HL-60 (cell line): ENCODE results near the gene BCAR3.

Source experiments
- DNase-seq, 2 experiments: peaks; one replicate each; pipeline ENCODE4 v3.0.0-alpha.2; 2010 to 2020; ENCODE audit warnings: low read depth in 1 of 2, low spot score in 1 of 2
- H3K27ac ChIP-seq: fragments of 250-450 bp; sonication (Bioruptor Pico); replicated peaks from 2 replicates; pipeline ENCODE4 v1.5.1; 2020; ENCODE audit warnings: mild to moderate bottlenecking, moderate library complexity
- H3K27me3 ChIP-seq: fragments of 250-450 bp; sonication (Bioruptor Pico); 2 replicates; pipeline ENCODE4 v1.5.1; 2021; ENCODE audit warnings: mild to moderate bottlenecking, moderate library complexity; ENCODE audit not compliant: insufficient read depth, poor library complexity, severe bottlenecking
- H3K4me3 ChIP-seq: replicated peaks from 2 replicates; pipeline ENCODE4 v1.5.1; 2011; ENCODE audit warnings: mild to moderate bottlenecking, control low read depth, low read length; ENCODE audit not compliant: insufficient read depth
- GABPA ChIP-seq: IDR thresholded peaks from 2 replicates; pipeline ENCODE4 v1.6.1; 2012; ENCODE audit warnings: low read depth
- POLR2AphosphoS5 ChIP-seq: IDR thresholded peaks from 2 replicates; pipeline ENCODE4 v1.6.1; 2012; ENCODE audit warnings: low read depth
- REST ChIP-seq: IDR thresholded peaks from 2 replicates; pipeline ENCODE4 v1.6.1; 2012; ENCODE audit warnings: low read depth; ENCODE audit not compliant: insufficient replicate concordance
- SPI1 ChIP-seq: IDR thresholded peaks from 2 replicates; pipeline ENCODE4 v1.6.1; 2012; ENCODE audit warnings: low read depth, mild to moderate bottlenecking, borderline replicate concordance
- TF ChIP-seq, protein P1 (sequence below): IDR thresholded peaks from one replicate; pipeline ENCODE4 v1.5.1; 2011; ENCODE audit warnings: low read length, control low read depth, inconsistent platforms; ENCODE audit not compliant: insufficient read depth

Gene BCAR3

GRCh38 chr1:93636712-93637111 is 44.9 kb downstream of the BCAR3 start:
- Histone ChIP-seq H3K27ac (no peak overlapping the region), H3K4me3 (no peak overlapping the region), H3K27me3 (no peaks in the 10 kb centered on the region)
- TF ChIP-seq SPI1 (no peak), REST (no peak), GABPA (no peak), POLR2AphosphoS5 (no peak)
- TF ChIP-seq, protein P1, sequence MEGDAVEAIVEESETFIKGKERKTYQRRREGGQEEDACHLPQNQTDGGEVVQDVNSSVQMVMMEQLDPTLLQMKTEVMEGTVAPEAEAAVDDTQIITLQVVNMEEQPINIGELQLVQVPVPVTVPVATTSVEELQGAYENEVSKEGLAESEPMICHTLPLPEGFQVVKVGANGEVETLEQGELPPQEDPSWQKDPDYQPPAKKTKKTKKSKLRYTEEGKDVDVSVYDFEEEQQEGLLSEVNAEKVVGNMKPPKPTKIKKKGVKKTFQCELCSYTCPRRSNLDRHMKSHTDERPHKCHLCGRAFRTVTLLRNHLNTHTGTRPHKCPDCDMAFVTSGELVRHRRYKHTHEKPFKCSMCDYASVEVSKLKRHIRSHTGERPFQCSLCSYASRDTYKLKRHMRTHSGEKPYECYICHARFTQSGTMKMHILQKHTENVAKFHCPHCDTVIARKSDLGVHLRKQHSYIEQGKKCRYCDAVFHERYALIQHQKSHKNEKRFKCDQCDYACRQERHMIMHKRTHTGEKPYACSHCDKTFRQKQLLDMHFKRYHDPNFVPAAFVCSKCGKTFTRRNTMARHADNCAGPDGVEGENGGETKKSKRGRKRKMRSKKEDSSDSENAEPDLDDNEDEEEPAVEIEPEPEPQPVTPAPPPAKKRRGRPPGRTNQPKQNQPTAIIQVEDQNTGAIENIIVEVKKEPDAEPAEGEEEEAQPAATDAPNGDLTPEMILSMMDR = no peak
- DNase-seq = no peak

DNA sequence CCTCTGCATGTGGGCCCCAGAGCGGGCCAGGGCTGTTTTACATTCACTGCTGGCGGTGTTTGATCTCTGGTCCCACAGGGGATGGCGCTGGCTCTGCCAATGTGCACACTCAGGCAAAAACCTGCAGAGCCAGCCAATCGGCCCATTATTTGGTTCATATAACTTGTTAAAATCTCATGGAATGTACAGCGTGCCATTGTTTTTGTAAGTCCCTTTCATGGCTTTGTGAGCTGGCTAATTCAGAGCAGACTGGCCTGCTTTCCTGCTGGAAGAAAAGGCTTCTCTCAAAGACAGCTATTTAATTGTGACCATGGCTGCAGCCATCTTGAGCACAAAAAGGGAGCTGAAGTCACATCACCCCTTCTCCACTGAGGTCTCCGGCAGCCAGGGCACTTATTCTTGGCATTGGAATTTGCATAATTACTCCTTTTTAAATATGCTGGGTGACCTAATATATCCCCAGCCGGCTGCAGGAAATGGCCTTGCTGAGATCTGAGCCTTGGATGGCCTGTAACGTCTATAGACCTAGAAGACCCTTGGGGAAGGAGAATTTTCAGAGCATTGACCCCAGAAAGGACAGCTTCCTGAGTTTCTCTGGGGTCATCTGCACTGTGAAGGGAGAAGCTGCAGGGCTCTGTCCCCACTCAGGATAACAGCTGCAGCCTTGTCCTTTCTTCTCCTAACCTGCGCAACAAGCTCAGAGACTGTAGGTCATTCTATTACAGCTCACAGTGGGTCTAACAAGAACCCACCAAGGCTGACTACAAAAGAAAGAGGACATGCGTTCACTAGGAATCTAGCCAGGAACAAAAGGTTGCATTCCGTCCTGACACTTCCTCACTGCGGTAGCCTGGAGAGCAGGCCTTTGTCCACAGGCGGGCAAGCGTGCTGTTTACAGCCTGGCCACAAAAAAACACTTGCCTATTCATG is 45.8 kb downstream of the BCAR3 start:
- DNase-seq = no peak
- TF ChIP-seq SPI1 (no peak), POLR2AphosphoS5 (no peak), REST (no peak), GABPA (no peak)
- TF ChIP-seq, protein P1 = no peak
- Histone ChIP-seq H3K27me3 (no peaks in the 10 kb centered on the region), H3K4me3 (no peak overlapping the region), H3K27ac (no peak overlapping the region)

DNA sequence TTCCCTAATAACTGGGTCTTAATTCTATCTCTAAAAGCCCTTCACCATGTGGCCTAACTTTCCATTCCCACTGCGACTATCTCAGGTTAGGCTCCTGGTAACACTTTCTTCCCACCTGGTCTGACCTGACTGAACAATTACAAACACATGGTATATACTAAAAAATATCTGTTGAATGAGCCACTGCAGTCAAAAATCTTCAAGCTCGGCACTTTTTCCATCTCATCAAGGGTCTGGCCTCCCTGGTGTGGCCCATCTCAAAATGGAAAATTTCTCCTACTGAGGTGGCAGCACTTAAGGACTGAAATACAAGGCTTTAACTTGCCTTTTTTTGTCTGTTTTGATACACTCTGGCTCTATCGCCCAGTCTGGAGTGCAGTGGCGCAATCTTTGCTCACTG is 48.3 kb downstream of the BCAR3 start:
- no peak overlapping the region for H3K27ac ChIP-seq
- TF ChIP-seq SPI1 (no peak), POLR2AphosphoS5 (no peak), GABPA (no peak), REST (no peak)
- TF ChIP-seq, protein P1 = no peak
- no peak overlapping the region for H3K4me3 ChIP-seq
- DNase-seq = no peak
- no peaks in the 10 kb centered on the region for H3K27me3 ChIP-seq
